ENCODE measurements around the gene TMEM192.

DNA sequence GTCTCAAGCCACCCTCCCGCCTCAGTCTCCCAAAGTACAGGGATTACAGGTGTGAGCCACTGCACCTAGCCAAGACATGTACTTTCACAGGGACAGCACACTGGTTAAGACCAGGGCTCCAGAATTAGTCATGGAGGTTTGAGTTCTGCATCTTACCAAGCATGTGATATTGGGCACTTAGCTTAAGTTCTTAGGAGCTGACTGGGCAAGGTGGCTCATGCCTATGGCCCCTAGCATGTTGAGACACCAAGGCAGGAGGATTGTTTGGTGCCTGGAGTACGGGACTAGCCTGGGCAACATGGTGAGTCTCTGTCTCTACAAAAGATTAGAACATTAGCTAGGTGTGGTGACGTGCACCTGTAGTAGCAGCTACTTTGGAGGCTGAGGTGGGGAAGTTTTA, 2.6 kb upstream of the TMEM192 start:
- TF ChIP-seq, protein P1, sequence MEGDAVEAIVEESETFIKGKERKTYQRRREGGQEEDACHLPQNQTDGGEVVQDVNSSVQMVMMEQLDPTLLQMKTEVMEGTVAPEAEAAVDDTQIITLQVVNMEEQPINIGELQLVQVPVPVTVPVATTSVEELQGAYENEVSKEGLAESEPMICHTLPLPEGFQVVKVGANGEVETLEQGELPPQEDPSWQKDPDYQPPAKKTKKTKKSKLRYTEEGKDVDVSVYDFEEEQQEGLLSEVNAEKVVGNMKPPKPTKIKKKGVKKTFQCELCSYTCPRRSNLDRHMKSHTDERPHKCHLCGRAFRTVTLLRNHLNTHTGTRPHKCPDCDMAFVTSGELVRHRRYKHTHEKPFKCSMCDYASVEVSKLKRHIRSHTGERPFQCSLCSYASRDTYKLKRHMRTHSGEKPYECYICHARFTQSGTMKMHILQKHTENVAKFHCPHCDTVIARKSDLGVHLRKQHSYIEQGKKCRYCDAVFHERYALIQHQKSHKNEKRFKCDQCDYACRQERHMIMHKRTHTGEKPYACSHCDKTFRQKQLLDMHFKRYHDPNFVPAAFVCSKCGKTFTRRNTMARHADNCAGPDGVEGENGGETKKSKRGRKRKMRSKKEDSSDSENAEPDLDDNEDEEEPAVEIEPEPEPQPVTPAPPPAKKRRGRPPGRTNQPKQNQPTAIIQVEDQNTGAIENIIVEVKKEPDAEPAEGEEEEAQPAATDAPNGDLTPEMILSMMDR (conservative IDR thresholded peaks at IDR 0.05 in 1 of 2, IDR thresholded peaks at IDR 0.05 in 1 of 2; ENCODE audit: extremely low read depth in 1 of 2, insufficient read depth in 1 of 2, low read depth in 1 of 2, low read length in 2 of 2), result no peak
- TF ChIP-seq EZH2 (IDR thresholded peaks at IDR 0.05; ENCODE audit: borderline replicate concordance, low read length), result no peak

Data from mammary epithelial cell (primary cell).